Activated CD8-positive, alpha-beta memory T cell treated with anti-CD3 and anti-CD28 coated beads, Interleukin-2, amount 50 U/mL, for 1 hour (primary cell): ENCODE data around the gene C14orf93.

ENCODE experiments used
- DNase-seq: peaks from one replicate; pipeline ENCODE4 v3.0.0-alpha.2; 2020; ENCODE audit errors: extremely low read depth

Gene C14orf93

DNA sequence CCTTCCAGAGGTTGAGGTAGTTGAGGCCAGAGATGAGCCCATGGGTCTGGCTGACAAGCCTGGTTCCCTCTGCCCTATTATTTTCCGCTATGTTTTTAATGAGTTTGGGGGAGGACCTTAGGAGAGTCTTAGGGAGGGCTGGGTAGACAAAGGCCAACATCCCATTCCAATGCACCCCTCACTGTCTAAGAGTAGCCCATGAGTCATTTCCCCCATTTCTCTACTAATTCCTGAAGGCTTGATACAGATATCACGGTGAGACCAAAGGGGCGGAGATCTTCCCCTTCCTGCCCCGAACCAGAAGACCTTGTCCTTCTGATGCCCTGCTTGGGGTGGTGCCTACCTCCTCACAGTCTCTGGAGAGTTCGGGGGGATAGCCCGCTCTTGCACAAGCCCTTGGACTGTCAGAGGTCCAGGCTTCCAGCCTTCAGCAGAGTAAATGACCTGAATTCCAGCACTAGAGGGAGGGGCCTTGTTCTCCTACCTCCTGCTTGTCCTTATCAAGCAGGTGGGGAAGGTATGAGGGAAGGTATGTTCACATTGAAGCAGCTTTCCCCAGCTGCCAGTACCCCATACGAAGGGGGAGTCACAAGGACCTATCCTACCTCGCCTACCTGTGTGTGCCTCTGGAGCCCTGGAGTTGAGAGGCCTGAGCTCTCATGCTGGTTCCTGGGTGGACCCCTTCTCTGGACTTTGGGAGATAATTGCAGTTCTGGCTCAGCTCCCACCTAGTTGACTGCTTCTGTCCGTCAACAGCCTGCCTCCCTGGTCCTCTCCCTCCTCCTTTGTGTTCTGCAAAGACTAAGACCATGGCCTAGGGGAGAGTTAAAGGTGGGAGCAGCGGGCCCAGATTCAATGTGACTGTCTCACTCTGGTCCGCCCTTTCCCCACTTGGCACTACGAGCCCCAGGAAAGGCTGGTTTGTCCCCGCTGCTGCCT is 35.7 kb upstream of the C14orf93 start:
- DNase-seq = no peak

- no peak for DNase-seq
Observed at GRCh38 chr14:23044840-23045239, 34.9 kb upstream of the C14orf93 start.

GRCh38 chr14:23043754-23044153 is 33.8 kb upstream of the C14orf93 start:
- no peak for DNase-seq

DNA sequence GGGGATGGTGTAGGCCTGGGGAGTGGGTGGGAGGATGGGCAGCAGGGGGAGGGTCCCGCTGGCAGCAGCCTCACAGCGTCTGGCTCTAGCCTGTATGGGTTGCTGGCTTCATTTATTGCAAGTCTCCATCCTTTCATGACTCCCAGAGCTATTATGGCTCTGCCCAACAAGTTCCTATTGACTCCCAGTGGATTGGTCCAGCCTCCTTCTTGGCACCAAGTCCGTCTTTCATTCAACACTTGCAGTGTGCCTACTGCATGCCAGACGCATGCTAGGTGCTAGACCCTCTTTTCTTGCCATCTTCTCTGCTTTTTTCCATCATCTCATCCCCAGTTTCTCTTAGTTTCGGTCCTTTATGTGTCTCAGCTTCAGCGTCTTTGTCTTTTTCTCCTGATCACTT is 33.2 kb upstream of the C14orf93 start:
- no peak for DNase-seq

DNA sequence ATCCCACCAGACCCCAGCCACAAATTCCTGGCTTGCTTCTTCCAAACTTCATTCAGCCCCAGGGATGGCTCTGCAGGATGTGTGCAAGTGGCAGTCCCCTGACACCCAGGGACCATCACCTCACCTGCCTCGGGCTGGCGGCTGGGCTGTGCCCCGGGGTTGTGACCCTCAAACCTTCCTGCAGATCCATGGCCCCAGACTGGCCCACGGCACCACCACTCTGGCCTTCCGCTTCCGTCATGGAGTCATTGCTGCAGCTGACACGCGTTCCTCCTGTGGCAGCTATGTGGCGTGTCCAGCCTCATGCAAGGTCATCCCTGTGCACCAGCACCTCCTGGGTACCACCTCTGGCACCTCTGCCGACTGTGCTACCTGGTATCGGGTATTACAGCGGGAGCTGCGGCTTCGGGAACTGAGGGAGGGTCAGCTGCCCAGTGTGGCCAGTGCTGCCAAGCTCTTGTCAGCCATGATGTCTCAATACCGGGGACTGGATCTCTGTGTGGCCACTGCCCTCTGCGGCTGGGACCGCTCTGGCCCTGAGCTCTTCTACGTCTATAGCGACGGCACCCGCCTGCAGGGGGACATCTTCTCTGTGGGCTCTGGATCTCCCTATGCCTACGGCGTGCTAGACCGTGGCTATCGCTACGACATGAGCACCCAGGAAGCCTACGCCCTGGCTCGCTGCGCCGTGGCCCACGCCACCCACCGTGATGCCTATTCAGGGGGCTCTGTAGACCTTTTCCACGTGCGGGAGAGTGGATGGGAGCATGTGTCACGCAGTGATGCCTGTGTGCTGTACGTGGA is 32.4 kb upstream of the C14orf93 start, which contains the start of gene PSMB11:
TSS of gene PSMB11 (plus strand) at position 51 of the 804 bp plus-strand sequence. CDS start at position 65, 14 bp downstream.
- DNase-seq = no peak

GRCh38 chr14:23041729-23042128 is 31.8 kb upstream of the C14orf93 start:
- DNase-seq = no peak

- DNase-seq = no peak
Observed at GRCh38 chr14:23040100-23040499, 30.2 kb upstream of the C14orf93 start.

GRCh38 chr14:23035303-23036144 is 25.6 kb upstream of the C14orf93 start:
- DNase-seq = no peak

GRCh38 chr14:23034498-23035302 is 24.8 kb upstream of the C14orf93 start, which contains the start of gene PSMB5:
TSS of gene PSMB5 (minus strand) at chr14:23034900. CDS start at chr14:23034881, 19 bp downstream.
- peak; percentile 79 for DNase-seq

DNA sequence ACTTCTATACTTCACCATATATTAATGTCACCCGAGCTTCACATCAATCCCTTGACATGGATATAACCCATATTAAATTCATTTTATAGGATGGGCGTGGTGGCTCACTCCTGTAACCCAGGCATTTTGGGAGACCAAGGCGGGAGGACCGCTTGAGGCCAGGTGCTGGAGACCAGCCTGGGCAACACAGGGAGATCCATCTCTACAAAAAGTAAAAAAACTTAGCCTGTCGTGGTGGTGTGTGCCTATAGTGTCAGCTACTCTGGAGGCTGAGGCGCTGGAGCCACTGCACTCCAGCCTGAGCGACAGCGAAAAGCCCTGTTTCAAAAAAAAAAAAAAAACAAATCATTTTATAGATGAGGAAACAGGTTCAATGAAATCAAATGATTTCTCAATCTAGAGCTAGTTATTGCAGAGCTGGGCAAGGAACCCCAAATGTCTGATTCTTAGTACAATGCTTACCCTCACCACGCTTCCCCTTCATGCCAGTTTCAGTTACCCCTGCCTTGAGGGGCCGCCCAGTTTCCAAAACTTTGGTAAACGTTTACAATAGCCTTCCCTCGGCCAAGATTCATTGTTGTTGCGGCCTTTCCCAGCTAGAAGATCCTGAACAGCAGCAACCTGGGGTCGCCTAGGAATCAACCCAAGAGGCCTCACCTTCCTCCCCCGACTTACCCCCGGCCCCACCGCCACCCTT is 24.0 kb upstream of the C14orf93 start:
- DNase-seq = no peak

DNA sequence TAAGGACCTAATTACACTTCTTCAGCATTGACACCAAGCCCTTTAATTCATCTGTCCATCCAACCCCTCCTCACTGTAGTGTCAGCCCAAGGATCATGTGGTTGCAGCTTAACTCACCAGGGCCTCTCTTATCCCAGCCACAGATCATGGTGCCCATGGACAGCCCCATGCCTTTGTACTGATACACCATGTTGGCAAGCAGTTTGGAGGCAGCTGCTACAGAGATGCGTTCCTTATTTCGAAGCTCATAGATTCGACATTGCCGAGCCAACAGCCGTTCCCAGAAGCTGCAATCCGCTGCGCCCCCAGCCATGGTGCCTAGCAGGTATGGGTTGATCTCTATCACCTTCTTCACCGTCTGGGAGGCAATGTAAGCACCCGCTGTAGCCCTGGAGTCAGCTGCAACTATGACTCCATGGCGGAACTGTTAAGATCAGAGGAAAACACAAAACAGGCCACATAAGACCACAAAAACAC is 23.3 kb upstream of the C14orf93 start:
- no peak for DNase-seq

DNA sequence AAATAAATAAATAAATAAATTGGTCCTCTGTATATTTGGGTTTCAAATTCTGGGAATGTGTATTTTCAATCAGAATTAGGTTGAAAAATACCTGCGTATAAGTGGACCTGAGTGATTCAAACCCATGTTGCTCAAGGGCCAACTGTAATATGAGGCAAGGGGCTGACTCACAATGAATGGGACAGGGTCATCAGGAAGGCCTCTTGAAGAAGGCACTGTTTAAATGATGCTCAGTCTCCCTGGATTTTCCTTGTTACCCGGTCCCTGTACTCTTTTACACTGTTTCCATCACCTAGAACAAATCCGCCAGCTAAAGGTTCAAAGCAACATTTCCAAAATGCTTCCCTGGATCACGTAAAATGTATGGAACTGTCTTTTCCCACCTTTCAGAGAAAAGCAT is 21.0 kb upstream of the C14orf93 start:
- DNase-seq = no peak

GRCh38 chr14:23028799-23029198 is 18.9 kb upstream of the C14orf93 start:
- no peak for DNase-seq

GRCh38 chr14:23025151-23025814 is 15.3 kb upstream of the C14orf93 start:
- DNase-seq = no peak

GRCh38 chr14:23024612-23025075 is 14.7 kb upstream of the C14orf93 start:
- DNase-seq = no peak

DNA sequence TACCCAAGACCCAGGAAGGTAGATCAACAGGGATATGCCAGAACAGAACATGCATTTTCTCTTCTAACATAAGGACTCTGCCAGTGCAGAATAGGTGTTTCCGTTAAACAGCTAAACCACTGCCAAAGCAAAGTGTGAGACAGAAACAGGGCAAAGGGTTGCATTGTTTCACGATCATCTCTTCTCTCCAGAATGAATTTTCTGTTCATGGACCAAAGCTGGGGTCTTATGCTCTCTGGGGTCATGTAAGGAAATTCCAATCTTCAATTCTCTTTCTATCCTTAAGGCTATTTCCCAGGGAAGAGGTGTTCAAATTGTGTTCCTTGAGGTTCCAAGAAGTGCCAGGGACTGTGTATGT is 13.8 kb upstream of the C14orf93 start:
- DNase-seq = no peak

DNA sequence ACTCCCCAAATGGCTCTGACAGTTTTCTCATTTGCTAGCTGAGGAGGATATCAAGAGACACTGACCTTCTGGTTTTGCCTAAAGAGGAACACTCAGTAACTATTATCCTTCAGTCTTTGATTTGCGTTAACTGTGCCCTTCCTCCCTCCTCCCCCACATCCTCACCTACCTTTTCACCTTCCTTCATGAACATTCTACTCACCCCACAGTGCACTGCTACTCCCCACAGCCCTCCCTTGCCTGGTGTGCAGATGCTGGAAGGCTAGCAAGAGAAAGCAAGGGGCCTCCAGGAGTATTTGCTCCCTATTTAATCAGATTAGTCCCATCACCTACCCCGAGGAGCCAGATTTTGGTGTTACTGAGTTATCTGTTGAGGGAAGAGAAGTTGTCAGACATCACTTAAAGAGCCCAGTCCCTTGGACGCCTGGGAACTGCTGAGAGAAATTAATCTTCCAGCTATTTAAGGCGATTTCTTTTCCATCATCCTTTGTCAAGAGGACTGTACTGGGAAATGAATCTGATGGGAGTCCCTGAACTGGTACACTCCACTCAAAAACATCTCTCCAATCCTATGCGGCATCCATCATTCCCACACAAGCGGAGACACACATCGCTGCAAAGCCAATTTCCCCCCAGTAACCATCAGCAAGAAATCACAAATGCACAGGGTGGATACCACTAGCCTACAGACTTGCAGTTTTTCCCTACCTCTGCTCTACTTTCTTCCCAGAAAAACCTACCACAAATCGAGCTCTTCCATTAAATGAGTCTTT is 13.3 kb upstream of the C14orf93 start:
- DNase-seq = no peak

- DNase-seq = no peak
Observed at GRCh38 chr14:23021889-23022442, 12.0 kb upstream of the C14orf93 start.
